ENCODE data around the gene FAM168B. TPM values are rescaled to one million over a fixed set of nuclear protein-coding genes. Genes with fewer than 3 reads are reported as not detected.

Gene FAM168B
- total RNA-seq, 2 experiments from 2014 or later, result 74.1 to 76.4 TPM

GRCh38 chr2:131035826-131036231, 57.4 kb downstream of the FAM168B start:
- no peak for TF ChIP-seq CTCF (IDR thresholded peaks at IDR 0.05)
- Histone ChIP-seq H3K4me3 (ENCODE audit: low read length) (no peak overlapping the region), H3K4me1 (ENCODE audit: insufficient read depth, low read length) (peaks cover 30% of the 10 kb centered on the region), H3K9me3 (ENCODE audit: control insufficient read depth in 1 of 2, insufficient read depth in 1 of 2, low read length in 2 of 2) (peaks cover 0 to 6% of the 10 kb centered on the region in 2 experiments), H3K27me3 (ENCODE audit: control insufficient read depth in 1 of 2, insufficient read depth in 2 of 2, low read length in 2 of 2) (peaks cover 10 to 15% of the 10 kb centered on the region in 2 experiments), H3K27ac (ENCODE audit: low read depth in 1 of 2, low read length in 2 of 2) (no peak overlapping the region), H3K36me3 (ENCODE audit: insufficient read depth, low read length) (no peaks in the 10 kb centered on the region)
- DNase-seq (peak in 1 of 14 experiments; percentile 8), ATAC-seq (ENCODE audit: poor library complexity) (no peak)
- Mint-ChIP-seq H3K4me3 (peak overlapping the region; percentile 58), H3K4me1 (ENCODE audit: low read depth) (peaks cover 21% of the 10 kb centered on the region), H3K27ac (no peak overlapping the region), H3K9me3 (no peaks in the 10 kb centered on the region), H3K27me3 (peaks cover 19% of the 10 kb centered on the region), H3K36me3 (ENCODE audit: low read depth) (peaks cover under 1% of the 10 kb centered on the region)
- ChIA-PET POLR2A (no interaction called here), CTCF (no interaction called here)
- intact Hi-C loops (cut with DNase I, micrococcal nuclease), result no loop called here

- DNase-seq (peak in 1 of 14 experiments; percentile 12), ATAC-seq (ENCODE audit: poor library complexity) (no peak)
- H3K27me3 Mint-ChIP-seq, result peaks cover 23% of the 10 kb centered on the region
- no peak overlapping the region for H3K4me3 ChIP-seq (ENCODE audit: low read length)
- POLR2A ChIA-PET, result no interaction called here
- TF ChIP-seq CTCF (IDR thresholded peaks at IDR 0.05), result no peak
- H3K27ac ChIP-seq (ENCODE audit: low read depth in 1 of 2, low read length in 2 of 2), result no peak overlapping the region
- peaks cover 0 to 6% of the 10 kb centered on the region in 2 experiments for H3K9me3 ChIP-seq (ENCODE audit: control insufficient read depth in 1 of 2, insufficient read depth in 1 of 2, low read length in 2 of 2)
- no peaks in the 10 kb centered on the region for H3K36me3 Mint-ChIP-seq (ENCODE audit: low read depth)
- CTCF ChIA-PET, result no interaction called here
- peaks cover 25% of the 10 kb centered on the region for H3K4me1 ChIP-seq (ENCODE audit: insufficient read depth, low read length)
- H3K36me3 ChIP-seq (ENCODE audit: insufficient read depth, low read length), result no peaks in the 10 kb centered on the region
- H3K9me3 Mint-ChIP-seq, result no peaks in the 10 kb centered on the region
- H3K27me3 ChIP-seq (ENCODE audit: control insufficient read depth in 1 of 2, insufficient read depth in 2 of 2, low read length in 2 of 2), result peaks cover 10 to 15% of the 10 kb centered on the region in 2 experiments
- peak overlapping the region; percentile 58 for H3K4me3 Mint-ChIP-seq
- H3K27ac Mint-ChIP-seq, result no peak overlapping the region
- intact Hi-C loops (cut with DNase I, micrococcal nuclease), result no loop called here
- H3K4me1 Mint-ChIP-seq (ENCODE audit: low read depth), result peaks cover 16% of the 10 kb centered on the region
Observed at GRCh38 chr2:131035112-131035825, 58.0 kb downstream of the FAM168B start.

GRCh38 chr2:131034122-131035051, 58.9 kb downstream of the FAM168B start:
- Histone ChIP-seq H3K36me3 (ENCODE audit: insufficient read depth, low read length) (no peaks in the 10 kb centered on the region), H3K9me3 (ENCODE audit: control insufficient read depth in 1 of 2, insufficient read depth in 1 of 2, low read length in 2 of 2) (peaks cover 0 to 6% of the 10 kb centered on the region in 2 experiments), H3K4me1 (ENCODE audit: insufficient read depth, low read length) (peaks cover 16% of the 10 kb centered on the region), H3K4me3 (ENCODE audit: low read length) (peak overlapping the region; percentile 34), H3K27ac (ENCODE audit: low read depth in 1 of 2, low read length in 2 of 2) (no peak overlapping the region), H3K27me3 (ENCODE audit: control insufficient read depth in 1 of 2, insufficient read depth in 2 of 2, low read length in 2 of 2) (peaks cover 12 to 15% of the 10 kb centered on the region in 2 experiments)
- Mint-ChIP-seq H3K27me3 (peaks cover 26% of the 10 kb centered on the region), H3K4me1 (ENCODE audit: low read depth) (peaks cover 12% of the 10 kb centered on the region), H3K4me3 (peak overlapping the region; percentile 81), H3K27ac (no peak overlapping the region), H3K36me3 (ENCODE audit: low read depth) (no peaks in the 10 kb centered on the region), H3K9me3 (no peaks in the 10 kb centered on the region)
- DNase-seq, result peak in 2 of 14 experiments; percentile 18 to 43
- CTCF ChIA-PET, result no interaction called here
- POLR2A ChIA-PET, result no interaction called here
- ATAC-seq (ENCODE audit: poor library complexity), result peak; percentile 80
- intact Hi-C loops (cut with DNase I, micrococcal nuclease), result no loop called here
- TF ChIP-seq CTCF (IDR thresholded peaks at IDR 0.05), result no peak

Data from CD4-positive, alpha-beta T cell (primary cell).